Measurements from ENCODE around the gene CCDC86. TPM values are rescaled to one million over a fixed set of nuclear protein-coding genes. Genes with fewer than 3 reads are reported as not detected.

The CCDC86 gene
- 16.5 and 18.1 TPM in 2 replicates for total RNA-seq
- 30.9 and 37.4 TPM in 2 replicates for polyA plus RNA-seq

- no peaks in the 10 kb centered on the region for H3K36me3 ChIP-seq
- TF ChIP-seq CTCF (IDR thresholded peaks at IDR 0.05; ENCODE audit: low read depth, low read length): no peak
- H3K27me3 ChIP-seq: no peaks in the 10 kb centered on the region
- peak; percentile 93 to 98 for DNase-seq (ENCODE audit: low read depth in 1 of 2, low spot score in 1 of 2)
- H3K27ac ChIP-seq: no peak within 1 kb of the TSS
- H3K9me3 ChIP-seq (ENCODE audit: low read depth): no peaks in the 10 kb centered on the region
- peak within 1 kb of the TSS; percentile 88 for H3K4me3 ChIP-seq
- H3K4me1 ChIP-seq (ENCODE audit: low read depth): peaks cover 8% of the 10 kb centered on the region
These were observed at the start of gene CCDC86 for GRCh38 chr11:60841797-60842667. Gene CCDC86 (plus strand): TSS chr11:60842113. CDS start chr11:60842125, 12 bp downstream.

GRCh38 chr11:60792521-60792920, 49.4 kb upstream of the CCDC86 start:
- Histone ChIP-seq H3K9me3 (ENCODE audit: low read depth) (no peaks in the 10 kb centered on the region), H3K27me3 (no peaks in the 10 kb centered on the region), H3K4me3 (no peak overlapping the region), H3K36me3 (no peaks in the 10 kb centered on the region), H3K4me1 (ENCODE audit: low read depth) (no peaks in the 10 kb centered on the region), H3K27ac (no peak overlapping the region)
- no peak for TF ChIP-seq CTCF (IDR thresholded peaks at IDR 0.05; ENCODE audit: low read depth, low read length)
- DNase-seq (ENCODE audit: low read depth in 1 of 2, low spot score in 1 of 2): no peak

- no peak overlapping the region for H3K27ac ChIP-seq
- DNase-seq (ENCODE audit: low read depth in 1 of 2, low spot score in 1 of 2): no peak
- no peak for TF ChIP-seq CTCF (IDR thresholded peaks at IDR 0.05; ENCODE audit: low read depth, low read length)
- H3K27me3 ChIP-seq: no peaks in the 10 kb centered on the region
- no peaks in the 10 kb centered on the region for H3K9me3 ChIP-seq (ENCODE audit: low read depth)
- H3K4me1 ChIP-seq (ENCODE audit: low read depth): no peaks in the 10 kb centered on the region
- H3K4me3 ChIP-seq: no peak overlapping the region
- H3K36me3 ChIP-seq: no peaks in the 10 kb centered on the region
These were observed 46.6 kb upstream of the CCDC86 start for GRCh38 chr11:60795291-60795690.

GRCh38 chr11:60797846-60798630, 43.9 kb upstream of the CCDC86 start:
- Histone ChIP-seq H3K4me3 (no peak overlapping the region), H3K27me3 (no peaks in the 10 kb centered on the region), H3K27ac (no peak overlapping the region), H3K36me3 (no peaks in the 10 kb centered on the region), H3K4me1 (ENCODE audit: low read depth) (no peaks in the 10 kb centered on the region), H3K9me3 (ENCODE audit: low read depth) (no peaks in the 10 kb centered on the region)
- TF ChIP-seq CTCF (IDR thresholded peaks at IDR 0.05; ENCODE audit: low read depth, low read length): no peak
- DNase-seq (ENCODE audit: low read depth in 1 of 2, low spot score in 1 of 2): no peak

GRCh38 chr11:60798631-60799030, 43.3 kb upstream of the CCDC86 start:
- no peak overlapping the region for H3K4me3 ChIP-seq
- TF ChIP-seq CTCF (IDR thresholded peaks at IDR 0.05; ENCODE audit: low read depth, low read length): no peak
- no peak for DNase-seq (ENCODE audit: low read depth in 1 of 2, low spot score in 1 of 2)

More at GRCh38 chr11:60798631-60799030, 43.3 kb upstream of the CCDC86 start:
- Histone ChIP-seq H3K27ac (no peak overlapping the region), H3K4me1 (ENCODE audit: low read depth) (no peaks in the 10 kb centered on the region), H3K9me3 (ENCODE audit: low read depth) (no peaks in the 10 kb centered on the region), H3K27me3 (no peaks in the 10 kb centered on the region), H3K36me3 (no peaks in the 10 kb centered on the region)
